ENCODE results near the gene TPBGL. TPM values are rescaled to one million over a fixed set of nuclear protein-coding genes. Genes with fewer than 3 reads are reported as not detected.

TPBGL gene
- total RNA-seq, 4 donors from 2014 or later, result not detected

DNA sequence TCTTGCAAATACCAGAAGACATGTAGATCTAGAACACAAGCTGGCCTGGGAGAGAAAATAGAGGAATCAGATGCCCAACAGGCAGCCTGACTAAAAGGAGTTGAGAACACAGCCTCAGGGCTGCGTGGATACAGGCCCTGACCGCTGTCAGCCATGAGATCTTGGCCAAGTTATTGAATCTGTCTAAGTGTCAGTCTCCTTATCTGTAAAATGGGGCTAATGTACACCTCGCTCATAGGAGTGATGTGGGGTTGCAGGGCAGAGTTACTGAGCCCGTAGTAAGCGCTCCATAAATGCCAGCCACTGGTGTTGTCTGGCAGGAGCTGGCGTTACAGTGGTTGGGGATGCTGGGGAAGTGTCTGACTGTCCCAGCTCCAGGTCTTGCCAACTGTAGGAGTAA lies 38.4 kb upstream of the TPBGL start:
- intact Hi-C loops (cut with DNase I; ENCODE audit: low total_unique reads) (loop anchor here (10.0 kb wide), 1 partner anchor 277 kb away; no protein-coding TSS in a partner anchor), in situ Hi-C loops (cut with MboI; ENCODE audit: low sequenced_read_pairs in 4 of 4) (loop anchor here in 2 of 4 donors (5.0 kb wide), 1 partner anchor 55 kb away; no protein-coding TSS in a partner anchor)
- TF ChIP-seq, protein P1, sequence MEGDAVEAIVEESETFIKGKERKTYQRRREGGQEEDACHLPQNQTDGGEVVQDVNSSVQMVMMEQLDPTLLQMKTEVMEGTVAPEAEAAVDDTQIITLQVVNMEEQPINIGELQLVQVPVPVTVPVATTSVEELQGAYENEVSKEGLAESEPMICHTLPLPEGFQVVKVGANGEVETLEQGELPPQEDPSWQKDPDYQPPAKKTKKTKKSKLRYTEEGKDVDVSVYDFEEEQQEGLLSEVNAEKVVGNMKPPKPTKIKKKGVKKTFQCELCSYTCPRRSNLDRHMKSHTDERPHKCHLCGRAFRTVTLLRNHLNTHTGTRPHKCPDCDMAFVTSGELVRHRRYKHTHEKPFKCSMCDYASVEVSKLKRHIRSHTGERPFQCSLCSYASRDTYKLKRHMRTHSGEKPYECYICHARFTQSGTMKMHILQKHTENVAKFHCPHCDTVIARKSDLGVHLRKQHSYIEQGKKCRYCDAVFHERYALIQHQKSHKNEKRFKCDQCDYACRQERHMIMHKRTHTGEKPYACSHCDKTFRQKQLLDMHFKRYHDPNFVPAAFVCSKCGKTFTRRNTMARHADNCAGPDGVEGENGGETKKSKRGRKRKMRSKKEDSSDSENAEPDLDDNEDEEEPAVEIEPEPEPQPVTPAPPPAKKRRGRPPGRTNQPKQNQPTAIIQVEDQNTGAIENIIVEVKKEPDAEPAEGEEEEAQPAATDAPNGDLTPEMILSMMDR (IDR thresholded peaks at IDR 0.05 in 4 of 5, conservative IDR thresholded peaks at IDR 0.05 in 1 of 5), result no peak
- no peak for TF ChIP-seq POLR2A (IDR thresholded peaks at IDR 0.05)
- Histone ChIP-seq H3K36me3 (no peaks in the 10 kb centered on the region), H3K9me3 (no peaks in the 10 kb centered on the region), H3K4me3 (no peak overlapping the region), H3K4me1 (no peaks in the 10 kb centered on the region), H3K27ac (no peak overlapping the region), H3K27me3 (no peaks in the 10 kb centered on the region)
- ATAC-seq (no peak), DNase-seq (no peak)

DNA sequence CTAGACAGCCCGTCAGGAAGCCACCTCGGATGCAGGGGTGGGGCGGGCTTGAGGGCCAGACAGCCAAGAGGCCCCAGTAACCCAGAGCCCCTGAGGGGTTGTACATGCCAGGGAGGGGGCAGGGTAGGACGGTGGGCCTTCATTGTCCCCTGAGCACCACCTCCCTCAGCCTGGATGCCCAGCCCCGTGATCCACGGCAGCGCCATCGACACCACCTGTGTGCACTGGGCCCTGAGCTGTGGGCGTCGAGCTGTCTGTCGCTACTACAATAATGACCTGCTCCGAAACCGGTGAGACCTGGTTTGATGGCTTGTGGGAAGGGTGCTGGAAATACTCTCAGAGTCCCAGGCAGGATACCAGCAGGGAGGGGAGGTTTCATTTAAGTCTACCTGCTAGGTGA lies 37.4 kb upstream of the TPBGL start:
- TF ChIP-seq POLR2A (IDR thresholded peaks at IDR 0.05), result no peak
- TF ChIP-seq, protein P1 (IDR thresholded peaks at IDR 0.05 in 4 of 5, conservative IDR thresholded peaks at IDR 0.05 in 1 of 5), result no peak
- H3K27me3 ChIP-seq, result no peaks in the 10 kb centered on the region
- no peak for ATAC-seq
- H3K36me3 ChIP-seq, result no peaks in the 10 kb centered on the region
- no peaks in the 10 kb centered on the region for H3K4me1 ChIP-seq
- H3K9me3 ChIP-seq, result no peaks in the 10 kb centered on the region
- no peak overlapping the region for H3K4me3 ChIP-seq
- in situ Hi-C loops (cut with MboI; ENCODE audit: low sequenced_read_pairs in 4 of 4) (loop anchor here in 2 of 4 donors (5.0 kb wide), 1 partner anchor 56 kb away; no protein-coding TSS in a partner anchor), intact Hi-C loops (cut with DNase I; ENCODE audit: low total_unique reads) (loop anchor here (10.0 kb wide), 1 partner anchor 278 kb away; no protein-coding TSS in a partner anchor)
- no peak for DNase-seq
- H3K27ac ChIP-seq, result no peak overlapping the region

DNA sequence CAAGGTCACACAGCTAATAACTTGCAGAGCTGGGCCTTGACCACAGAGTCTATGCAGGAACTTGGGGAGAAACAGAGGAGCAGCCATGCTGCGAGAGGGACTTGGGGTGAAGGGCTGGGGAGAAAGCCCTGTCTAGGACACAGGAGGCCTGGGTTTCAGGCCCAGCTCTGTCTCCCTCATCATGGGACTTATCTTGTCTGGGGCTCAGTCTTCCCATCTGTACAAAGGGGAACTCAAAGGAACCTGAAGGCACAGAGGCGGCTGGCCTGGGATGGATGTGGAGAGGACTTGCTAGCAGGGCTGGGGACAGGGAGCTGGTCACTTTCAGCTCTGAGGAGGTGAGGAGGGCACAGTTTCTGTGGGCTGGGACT lies 36.9 kb upstream of the TPBGL start:
- in situ Hi-C loops (cut with MboI; ENCODE audit: low sequenced_read_pairs in 4 of 4) (loop anchor here in 2 of 4 donors (5.0 kb wide), 1 partner anchor 56 kb away; no protein-coding TSS in a partner anchor), intact Hi-C loops (cut with DNase I; ENCODE audit: low total_unique reads) (loop anchor here (10.0 kb wide), 1 partner anchor 279 kb away; no protein-coding TSS in a partner anchor)
- Histone ChIP-seq H3K36me3 (no peaks in the 10 kb centered on the region), H3K4me1 (no peaks in the 10 kb centered on the region), H3K4me3 (no peak overlapping the region), H3K27ac (no peak overlapping the region), H3K27me3 (no peaks in the 10 kb centered on the region), H3K9me3 (no peaks in the 10 kb centered on the region)
- no peak for DNase-seq
- TF ChIP-seq, protein P1 (IDR thresholded peaks at IDR 0.05 in 4 of 5, conservative IDR thresholded peaks at IDR 0.05 in 1 of 5), result no peak
- TF ChIP-seq POLR2A (IDR thresholded peaks at IDR 0.05), result no peak
- ATAC-seq, result no peak

DNA sequence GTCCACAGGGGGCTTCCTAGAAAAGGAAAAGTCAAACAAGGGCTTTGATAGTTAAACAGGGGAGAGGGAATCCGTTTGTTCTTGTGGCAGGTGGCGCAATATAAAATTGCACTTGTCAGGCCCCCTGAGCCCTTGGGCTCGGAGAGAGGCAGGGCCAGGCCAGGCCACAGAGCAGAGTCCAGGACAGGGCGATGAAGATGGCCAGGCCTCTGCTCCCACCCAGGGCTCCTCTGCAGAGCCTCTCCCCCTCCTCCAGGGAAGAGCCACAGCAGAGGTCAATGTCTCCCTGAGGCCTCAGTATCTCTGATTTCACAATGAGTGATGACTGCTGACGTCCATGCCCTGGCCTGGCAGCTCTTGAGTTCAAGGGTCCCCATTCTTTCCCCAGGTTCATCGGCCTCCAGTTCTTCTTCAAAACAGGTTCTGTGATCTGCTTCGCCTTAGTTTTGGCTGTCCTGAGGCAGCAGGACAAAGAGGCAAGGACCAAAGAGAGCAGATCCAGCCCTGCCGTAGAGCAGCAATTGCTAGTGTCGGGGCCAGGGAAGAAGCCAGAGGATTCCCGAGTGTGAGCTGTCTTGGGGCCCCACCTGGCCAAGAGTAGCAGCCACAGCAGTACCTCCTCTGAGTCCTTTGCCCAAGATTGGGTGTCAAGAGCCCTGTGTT lies 36.4 kb upstream of the TPBGL start:
- TF ChIP-seq, protein P1 (IDR thresholded peaks at IDR 0.05 in 4 of 5, conservative IDR thresholded peaks at IDR 0.05 in 1 of 5), result no peak
- TF ChIP-seq POLR2A (IDR thresholded peaks at IDR 0.05), result no peak
- Histone ChIP-seq H3K4me1 (no peaks in the 10 kb centered on the region), H3K27me3 (no peaks in the 10 kb centered on the region), H3K9me3 (no peaks in the 10 kb centered on the region), H3K4me3 (no peak overlapping the region), H3K36me3 (no peaks in the 10 kb centered on the region), H3K27ac (no peak overlapping the region)
- in situ Hi-C loops (cut with MboI; ENCODE audit: low sequenced_read_pairs in 4 of 4), result loop anchor here in 2 of 4 donors (5.0 kb wide), 1 partner anchor 57 kb away; no protein-coding TSS in a partner anchor
- no peak for DNase-seq
- intact Hi-C loops (cut with DNase I; ENCODE audit: low total_unique reads), result loop anchor here (10.0 kb wide), 1 partner anchor 279 kb away; no protein-coding TSS in a partner anchor
- no peak for ATAC-seq
